GM12878 (cell line): ENCODE data around the gene SKAP1. TPM values are rescaled to one million over a fixed set of nuclear protein-coding genes. Genes with fewer than 3 reads are reported as not detected.

Experiments used
- ATAC-seq: fragments of 200-7000 bp; cut with Tn5 transposase; 3 replicates; pipeline ENCODE4 v1.9.1; 2020; ENCODE audit warnings: mild to moderate bottlenecking, moderate library complexity
- BruUV-seq: library from RNA; stranded (reverse); fragments of 400-500 nt; replicated peaks from 2 replicates; lab custom pipeline; 2021; lab: Mats Ljungman, UMichigan
- CTCF ChIA-PET: fragments of 300-600 bp; sonication (Branson Sonifier 250); formaldehyde crosslinking; extraction: SDS; loops from one replicate; lab custom pipeline; 2021; ENCODE audit warnings: inconsistent platforms; lab: Yijun Ruan, JAX
- POLR2A ChIA-PET: fragments of 350-600 bp; formaldehyde crosslinking; extraction: SDS; loops from one replicate; lab custom pipeline; 2021; ENCODE audit warnings: inconsistent platforms; lab: Charles Lee
- RAD21 ChIA-PET: fragments of 300-600 bp; sonication (Branson Sonifier 250); formaldehyde crosslinking; loops from one replicate; lab custom pipeline; 2023; ENCODE audit warnings: antibody characterized with exemption; ENCODE audit not compliant: unreplicated experiment; lab: Charles Lee
- SMC1A ChIA-PET: fragments of 300-600 bp; sonication (Branson Sonifier 250); formaldehyde crosslinking; loops from one replicate; lab custom pipeline; 2023; ENCODE audit not compliant: unreplicated experiment, uncharacterized antibody; lab: Charles Lee
- DNase-seq: peaks from one replicate; pipeline ENCODE4 v3.0.0-alpha.2; 2011; ENCODE audit warnings: low read depth, low spot score
- FAIRE-seq: peaks from 3 replicates; lab custom pipeline; 2011; peaks lifted over from hg19 to GRCh38; lab: Jason Lieb, UNC
- H2AFZ ChIP-seq: 2 replicates; pipeline ENCODE4 v1.6.0; 2011; ENCODE audit warnings: low read depth, low read length, control low read depth; ENCODE audit not compliant: control insufficient read depth
- H3K27ac ChIP-seq: 2 replicates; pipeline ENCODE4 v1.5.1; 2011; ENCODE audit warnings: control low read depth; ENCODE audit not compliant: control insufficient read depth, insufficient read depth
- H3K27me3 ChIP-seq, 2 experiments: replicated peaks in 1 of 2; 2 replicates each; pipeline versions ENCODE4 v1.6.0 to v1.6.1; 2011; ENCODE audit warnings: low read length in 1 of 2; ENCODE audit not compliant: control insufficient read depth in 2 of 2, insufficient read depth in 2 of 2
- H3K36me3 ChIP-seq, 2 experiments: 2 replicates each; pipeline ENCODE4 v1.5.1; 2011; ENCODE audit warnings: low read length in 1 of 2; ENCODE audit not compliant: control insufficient read depth in 2 of 2, insufficient read depth in 2 of 2
- H3K4me1 ChIP-seq: 2 replicates; pipeline ENCODE4 v1.6.1; 2011; ENCODE audit warnings: mild to moderate bottlenecking, low read length, moderate library complexity, mixed read lengths; ENCODE audit not compliant: control insufficient read depth, insufficient read depth
- H3K4me2 ChIP-seq: 2 replicates; pipeline ENCODE4 v1.6.0; 2011; ENCODE audit warnings: control low read depth; ENCODE audit not compliant: control insufficient read depth, insufficient read depth
- H3K4me3 ChIP-seq: fragments of 200-600 bp; sonication (generic); 2 replicates; pipeline ENCODE4 v1.5.1; 2016
- H3K79me2 ChIP-seq: 2 replicates; pipeline ENCODE4 v1.6.0; 2011; ENCODE audit warnings: low read length; ENCODE audit not compliant: control insufficient read depth, insufficient read depth
- H3K9ac ChIP-seq: 2 replicates; pipeline ENCODE4 v1.8.0; 2011; ENCODE audit warnings: low read length, control low read depth, mixed read lengths; ENCODE audit not compliant: control insufficient read depth, insufficient read depth
- H3K9me3 ChIP-seq: replicated peaks from 3 replicates; pipeline ENCODE4 v1.5.1; 2011; ENCODE audit warnings: mild to moderate bottlenecking, low read length; ENCODE audit not compliant: control insufficient read depth, insufficient read depth
- H4K20me1 ChIP-seq: 2 replicates; pipeline ENCODE4 v1.6.0; 2011; ENCODE audit not compliant: control insufficient read depth, insufficient read depth
- CREM ChIP-seq: IDR thresholded peaks from 2 replicates; pipeline ENCODE4 v1.6.1; 2014; ENCODE audit warnings: antibody characterized with exemption, low read depth
- HDGF ChIP-seq: fragments of 450-650 bp; IDR thresholded peaks from 2 replicates; pipeline ENCODE4 v1.6.1; 2016; ENCODE audit warnings: antibody characterized with exemption
- HSF1 ChIP-seq: fragments of 150-350 bp; IDR thresholded peaks from 2 replicates; pipeline ENCODE4 v1.6.1; 2014; ENCODE audit warnings: mild to moderate bottlenecking, low read depth, low read length
- KAT2A ChIP-seq: conservative IDR thresholded peaks from 2 replicates; pipeline ENCODE4 v1.6.1; 2011; ENCODE audit warnings: low read depth, low read length; ENCODE audit not compliant: control insufficient read depth
- MLLT1 ChIP-seq: fragments of 450-650 bp; IDR thresholded peaks from 2 replicates; pipeline ENCODE4 v1.6.1; 2016; ENCODE audit warnings: mild to moderate bottlenecking
- MYC ChIP-seq: IDR thresholded peaks from 2 replicates; pipeline ENCODE4 v1.6.1; 2011; ENCODE audit warnings: mild to moderate bottlenecking, low read length, moderate library complexity, inconsistent platforms; ENCODE audit not compliant: insufficient read depth, insufficient replicate concordance, insufficient read length, severe bottlenecking
- NFYA ChIP-seq: IDR thresholded peaks from 2 replicates; pipeline ENCODE4 v1.6.1; 2011; ENCODE audit warnings: low read depth, mild to moderate bottlenecking, low read length, improper control_type of control experiment, borderline replicate concordance
- NR2C2 ChIP-seq: IDR thresholded peaks from 2 replicates; pipeline ENCODE4 v1.6.1; 2011; ENCODE audit warnings: borderline replicate concordance, low read depth; ENCODE audit not compliant: control insufficient read depth, insufficient read length
- POU2F2 ChIP-seq: IDR thresholded peaks from 3 replicates; pipeline ENCODE4 v1.6.1; 2011; ENCODE audit warnings: low read depth, mild to moderate bottlenecking, low read length, borderline replicate concordance
- RAD21 ChIP-seq: IDR thresholded peaks from 2 replicates; pipeline ENCODE4 v1.6.1; 2011; ENCODE audit warnings: mild to moderate bottlenecking, low read depth, low read length, moderate library complexity; ENCODE audit not compliant: insufficient read depth
- ZNF24 ChIP-seq: fragments of 450-650 bp; IDR thresholded peaks from 2 replicates; pipeline ENCODE4 v1.6.1; 2017; ENCODE audit warnings: antibody characterized with exemption, mild to moderate bottlenecking
- ZNF622 ChIP-seq: fragments of 450-650 bp; IDR thresholded peaks from 2 replicates; pipeline ENCODE4 v1.6.1; 2017; ENCODE audit warnings: mild to moderate bottlenecking, inconsistent platforms
- WGBS: methylation state at CpG from one replicate; pipeline ENCODE4 v1.1.6; 2016; ENCODE audit warnings: low lambda C conversion rate; ENCODE audit not compliant: insufficient replicate concordance, insufficient coverage; ENCODE audit errors: missing lambda C conversion rate; 5-methylcytosine and 5-hydroxymethylcytosine counted together
- in situ Hi-C: fragments of 300-500 bp; cut with MboI; formaldehyde crosslinking; loops from 9 replicates; pipeline ENCODE4 v1.14.3; 2018; ENCODE audit warnings: mixed read lengths
- intact Hi-C: fragments of 100-400 bp; cut with micrococcal nuclease; formaldehyde crosslinking; loops from one replicate; pipeline ENCODE4 v1.14.2; 2022; ENCODE audit not compliant: unreplicated experiment
- polyA plus RNA-seq, 11 experiments: library from polyadenylated mRNA; depleted of rRNA in 4 of 11; unstranded in 6 of 11; stranded (reverse) in 5 of 11; fragments of >200 nt; fragmentation: Nextera tagmentation in 4 of 11; fragmentation: Illumina TruSeq in 1 of 11; extraction: Ambion mirVana in 4 of 11; extraction: Trizol in 1 of 11; gene quantifications; 1 replicate in 1 of 11; 2 replicates in 10 of 11; pipeline versions ENCODE4 v1.2.1 to v1.2.3, GENCODE V29; 2011 to 2016; ENCODE audit warnings: inconsistent platforms in 2 of 11, missing spikeins in 2 of 11, low read depth in 1 of 11
- total RNA-seq, 4 experiments: library from RNA; depleted of rRNA in 3 of 4; stranded (reverse); fragments of >200 nt in 3 of 4; fragmentation: Illumina TruSeq in 1 of 4; extraction: Trizol in 1 of 4; gene quantifications; 2 replicates each; pipeline versions ENCODE4 v1.2.1 to v1.2.3, GENCODE V29; 2013 to 2021

The SKAP1 gene
- total and polyA plus RNA-seq, 10 of the 15 experiments (the other 5 are each of a cell fraction or from before 2014, with no cell fraction given), result 17.1 to 97.6 (median 35.9) TPM

- no peak for FAIRE-seq
- Histone ChIP-seq H4K20me1 (no peaks in the 10 kb centered on the region), H3K9me3 (no peaks in the 10 kb centered on the region), H3K4me1 (peaks cover 14% of the 10 kb centered on the region), H3K9ac (no peak overlapping the region), H3K36me3 (no peaks in the 10 kb centered on the region; a peak in 2 of 4 replicates), H3K4me3 (no peak overlapping the region), H3K27me3 (no peaks in the 10 kb centered on the region), H3K27ac (no peak overlapping the region), H3K4me2 (peak overlapping the region; percentile 35; the same call in 1 of the 2 replicates), H2AFZ (no peak overlapping the region), H3K79me2 (peaks cover 48% of the 10 kb centered on the region)
- in situ Hi-C loops (no loop called here), intact Hi-C loops (no loop called here)
- 0% methylated on average over 3 of the region's 3 CpGs for WGBS
- TF ChIP-seq HSF1 (no peak), ZNF622 (no peak), MLLT1 (no peak), NFYA (no peak), POU2F2 (no peak), ZNF24 (no peak), RAD21 (no peak), NR2C2 (no peak), KAT2A (no peak), MYC (no peak), HDGF (no peak), CREM (no peak)
- ChIA-PET CTCF (interaction anchor here (1.3 kb wide), 1 partner anchor 109 kb away, joined by 4 read pairs; no protein-coding TSS in a partner anchor), SMC1A (interaction anchor here (0.5 to 1.9 kb wide), 10 partner anchors 9 to 58 kb away, joined by 3 to 6 read pairs (median 3); no protein-coding TSS in a partner anchor), POLR2A (interaction anchor here (0.7 to 1.2 kb wide), 4 partner anchors 14 to 121 kb away, joined by 3 to 5 read pairs (median 4); no protein-coding TSS in a partner anchor), RAD21 (interaction anchor here (1.0 to 6.6 kb wide), 4 partner anchors 11 to 42 kb away, joined by 3 to 45 read pairs (median 3); no protein-coding TSS in a partner anchor)
- no peak for DNase-seq
- ATAC-seq, result peak; percentile 50
- BruUV-seq, result no TSS peak
Observed at GRCh38 chr17:48416971-48417370, 13.0 kb downstream of the SKAP1 start.
